ENCODE measurements around the gene KCNA2. TPM values are rescaled to one million over a fixed set of nuclear protein-coding genes. Genes with fewer than 3 reads are reported as not detected.

Gene KCNA2
- polyA plus RNA-seq, 3 donors = not detected

GRCh38 chr1:110594456-110595352 is 11.5 kb downstream of the KCNA2 start:
- H3K9me3 Mint-ChIP-seq = peaks cover 0 to 2% (median 0%) of the 10 kb centered on the region in 7 donors
- DNase-seq = no peak
- Histone ChIP-seq H3K79me2 (ENCODE audit: insufficient read depth, low read length) (no peaks in the 10 kb centered on the region), H3K27me3 (ENCODE audit: control insufficient read depth in 2 of 2, insufficient read depth in 2 of 2, low read length in 2 of 2) (peaks cover 0 to 6% of the 10 kb centered on the region in 2 donors), H3K27ac (ENCODE audit: low read depth in 1 of 2, low read length in 2 of 2) (no peak overlapping the region), H3K4me1 (ENCODE audit: control insufficient read depth in 1 of 2, insufficient read depth in 2 of 2, low read length in 2 of 2) (no peaks in the 10 kb centered on the region), H3K9me3 (replicated peaks in 1 of 2; ENCODE audit: control insufficient read depth in 1 of 2, insufficient read depth in 1 of 2, low read length in 2 of 2) (no peaks in the 10 kb centered on the region), H4K20me1 (ENCODE audit: insufficient read depth, low read length) (no peaks in the 10 kb centered on the region), H3K36me3 (replicated peaks in 1 of 2; ENCODE audit: control insufficient read depth in 1 of 2, insufficient read depth in 2 of 2, low read length in 2 of 2) (no peaks in the 10 kb centered on the region), H3K4me2 (replicated peaks; ENCODE audit: extremely low read depth, low read length, poor library complexity, severe bottlenecking) (no peak overlapping the region), H2AFZ (ENCODE audit: insufficient read depth, low read depth, low read length, poor library complexity, severe bottlenecking) (no peak overlapping the region), H3K9ac (ENCODE audit: insufficient read depth, low read length, poor library complexity, severe bottlenecking) (no peak overlapping the region), H3K4me3 (replicated peaks in 1 of 3; ENCODE audit: low read depth in 2 of 3, low read length in 3 of 3) (no peak overlapping the region)
- TF ChIP-seq CTCF (IDR thresholded peaks at IDR 0.05) = no peak
- intact Hi-C loops (cut with micrococcal nuclease) = no loop called here
- H3K4me3 Mint-ChIP-seq = no peak overlapping the region
- peaks cover 16 to 34% (median 21%) of the 10 kb centered on the region in 3 donors for H3K27me3 Mint-ChIP-seq (ENCODE audit: low read depth in 3 of 3)
- 66% methylated on average over 6 of the region's 7 CpGs for WGBS (ENCODE audit: insufficient coverage)
- no peak overlapping the region for H3K27ac Mint-ChIP-seq
- no peaks in the 10 kb centered on the region for H3K4me1 Mint-ChIP-seq
- H3K36me3 Mint-ChIP-seq = no peaks in the 10 kb centered on the region

- H3K4me2 ChIP-seq (replicated peaks; ENCODE audit: extremely low read depth, low read length, poor library complexity, severe bottlenecking) = no peak overlapping the region
- H3K9me3 Mint-ChIP-seq = peaks cover 0 to 2% (median 0%) of the 10 kb centered on the region in 7 donors
- H3K4me1 ChIP-seq (ENCODE audit: control insufficient read depth in 1 of 2, insufficient read depth in 2 of 2, low read length in 2 of 2) = no peaks in the 10 kb centered on the region
- no peaks in the 10 kb centered on the region for H3K9me3 ChIP-seq (replicated peaks in 1 of 2; ENCODE audit: control insufficient read depth in 1 of 2, insufficient read depth in 1 of 2, low read length in 2 of 2)
- WGBS (ENCODE audit: insufficient coverage) = 60% methylated on average over 4 of the region's 5 CpGs
- H3K27ac ChIP-seq (ENCODE audit: low read depth in 1 of 2, low read length in 2 of 2) = no peak overlapping the region
- no peak overlapping the region for H2AFZ ChIP-seq (ENCODE audit: insufficient read depth, low read depth, low read length, poor library complexity, severe bottlenecking)
- H4K20me1 ChIP-seq (ENCODE audit: insufficient read depth, low read length) = no peaks in the 10 kb centered on the region
- peaks cover 0 to 6% of the 10 kb centered on the region in 2 donors for H3K27me3 ChIP-seq (ENCODE audit: control insufficient read depth in 2 of 2, insufficient read depth in 2 of 2, low read length in 2 of 2)
- H3K4me1 Mint-ChIP-seq = no peaks in the 10 kb centered on the region
- no peak for DNase-seq
- H3K9ac ChIP-seq (ENCODE audit: insufficient read depth, low read length, poor library complexity, severe bottlenecking) = no peak overlapping the region
- H3K79me2 ChIP-seq (ENCODE audit: insufficient read depth, low read length) = no peaks in the 10 kb centered on the region
- H3K27ac Mint-ChIP-seq = peak overlapping the region in 1 of 7 donors; percentile 42
- no peak overlapping the region for H3K4me3 ChIP-seq (replicated peaks in 1 of 3; ENCODE audit: low read depth in 2 of 3, low read length in 3 of 3)
- peaks cover 13 to 31% (median 19%) of the 10 kb centered on the region in 3 donors for H3K27me3 Mint-ChIP-seq (ENCODE audit: low read depth in 3 of 3)
- no peaks in the 10 kb centered on the region for H3K36me3 Mint-ChIP-seq
- no peaks in the 10 kb centered on the region for H3K36me3 ChIP-seq (replicated peaks in 1 of 2; ENCODE audit: control insufficient read depth in 1 of 2, insufficient read depth in 2 of 2, low read length in 2 of 2)
- intact Hi-C loops (cut with micrococcal nuclease) = no loop called here
- no peak for TF ChIP-seq CTCF (IDR thresholded peaks at IDR 0.05)
- H3K4me3 Mint-ChIP-seq = no peak overlapping the region
Observed at GRCh38 chr1:110593902-110594301, 12.3 kb downstream of the KCNA2 start.

Measured in CD14-positive monocyte (primary cell).